ENCODE data around the gene PITX2.

The PITX2 gene

GRCh38 chr4:110610620-110610939 lies 12.3 kb downstream of the PITX2 start:
- DNase-seq (ENCODE audit: low read depth) = no peak
- H3K4me3 ChIP-seq (ENCODE audit: low read depth, low read length) = no peak overlapping the region
- TF ChIP-seq CTCF (IDR thresholded peaks at IDR 0.05; ENCODE audit: low read depth, low read length, missing control alignments) = no peak

- no peak overlapping the region for H3K4me3 ChIP-seq (ENCODE audit: low read depth, low read length)
- no peak for DNase-seq (ENCODE audit: low read depth)
- no peak for TF ChIP-seq CTCF (IDR thresholded peaks at IDR 0.05; ENCODE audit: low read depth, low read length, missing control alignments)
These were observed 13.7 kb downstream of the PITX2 start for GRCh38 chr4:110609044-110609750.

GRCh38 chr4:110605077-110605476 lies 17.8 kb downstream of the PITX2 start:
- no peak for DNase-seq (ENCODE audit: low read depth)
- no peak for TF ChIP-seq CTCF (IDR thresholded peaks at IDR 0.05; ENCODE audit: low read depth, low read length, missing control alignments)

GRCh38 chr4:110602061-110602460 lies 20.8 kb downstream of the PITX2 start:
- H3K4me3 ChIP-seq (ENCODE audit: low read depth, low read length) = no peak overlapping the region
- no peak for DNase-seq (ENCODE audit: low read depth)
- TF ChIP-seq CTCF (IDR thresholded peaks at IDR 0.05; ENCODE audit: low read depth, low read length, missing control alignments) = no peak

More at GRCh38 chr4:110605077-110605476, 17.8 kb downstream of the PITX2 start:
- H3K4me3 ChIP-seq (ENCODE audit: low read depth, low read length) = no peak overlapping the region

GRCh38 chr4:110597582-110597981 lies 25.3 kb downstream of the PITX2 start:
- no peak for TF ChIP-seq CTCF (IDR thresholded peaks at IDR 0.05; ENCODE audit: low read depth, low read length, missing control alignments)
- DNase-seq (ENCODE audit: low read depth) = no peak
- H3K4me3 ChIP-seq (ENCODE audit: low read depth, low read length) = no peak overlapping the region

GRCh38 chr4:110596431-110596830 lies 26.4 kb downstream of the PITX2 start:
- no peak overlapping the region for H3K4me3 ChIP-seq (ENCODE audit: low read depth, low read length)
- TF ChIP-seq CTCF (IDR thresholded peaks at IDR 0.05; ENCODE audit: low read depth, low read length, missing control alignments) = no peak
- no peak for DNase-seq (ENCODE audit: low read depth)

- no peak for DNase-seq (ENCODE audit: low read depth)
- H3K4me3 ChIP-seq (ENCODE audit: low read depth, low read length) = no peak overlapping the region
- no peak for TF ChIP-seq CTCF (IDR thresholded peaks at IDR 0.05; ENCODE audit: low read depth, low read length, missing control alignments)
These were observed 27.3 kb downstream of the PITX2 start for GRCh38 chr4:110595583-110595982.

All from GM12864 (cell line).